ENCODE results near the gene DSTYK. TPM values are rescaled to one million over a fixed set of nuclear protein-coding genes. Genes with fewer than 3 reads are reported as not detected.

DSTYK gene
- 1 to 10 TPM; 8.8 to 8.9 TPM for total RNA-seq

- H3K27me3 Mint-ChIP-seq, result no peaks in the 10 kb centered on the region
- ChIA-PET CTCF (no interaction called here), POLR2A (no interaction called here)
- peaks cover 49% of the 10 kb centered on the region for H3K4me1 Mint-ChIP-seq
- H3K36me3 Mint-ChIP-seq (ENCODE audit: low read depth), result no peaks in the 10 kb centered on the region
- peak; percentile 93 for DNase-seq
- peak within 1 kb of the TSS; percentile 93 for H3K27ac Mint-ChIP-seq
- peak within 1 kb of the TSS; percentile 94 for H3K4me3 Mint-ChIP-seq
- H3K9me3 Mint-ChIP-seq, result no peaks in the 10 kb centered on the region
These were observed at the start of gene DSTYK for GRCh38 chr1:205211169-205211838. Gene DSTYK (minus strand): TSS chr1:205211702. CDS start chr1:205211535, 167 bp downstream.

- Mint-ChIP-seq H3K27ac (no peak overlapping the region), H3K4me1 (peaks cover 17% of the 10 kb centered on the region), H3K36me3 (ENCODE audit: low read depth) (no peaks in the 10 kb centered on the region), H3K9me3 (no peaks in the 10 kb centered on the region), H3K4me3 (no peak overlapping the region), H3K27me3 (peaks cover 4% of the 10 kb centered on the region)
- ChIA-PET POLR2A (no interaction called here), CTCF (interaction anchor here (1.8 to 14.4 kb wide), 6 partner anchors 9 to 271 kb away, joined by 4 to 110 read pairs (median 40); partner anchors contain the start of gene TMCC2)
- no peak for DNase-seq
These were observed 48.5 kb upstream of the DSTYK start for GRCh38 chr1:205259998-205260397.

- Mint-ChIP-seq H3K27me3 (peaks cover 4% of the 10 kb centered on the region), H3K36me3 (ENCODE audit: low read depth) (no peaks in the 10 kb centered on the region), H3K4me1 (peaks cover 17% of the 10 kb centered on the region), H3K4me3 (no peak overlapping the region), H3K9me3 (no peaks in the 10 kb centered on the region), H3K27ac (no peak overlapping the region)
- ChIA-PET CTCF (interaction anchor here (1.2 to 14.4 kb wide), 7 partner anchors 12 to 270 kb away, joined by 3 to 110 read pairs (median 9); partner anchors contain the start of gene TMCC2), POLR2A (no interaction called here)
- no peak for DNase-seq
These were observed 47.9 kb upstream of the DSTYK start for GRCh38 chr1:205259324-205259832.

- POLR2A ChIA-PET, result no interaction called here
- CTCF ChIA-PET, result interaction anchor here (1.2 to 14.4 kb wide), 6 partner anchors 13 to 269 kb away, joined by 3 to 110 read pairs (median 40); partner anchors contain the start of gene TMCC2
- Mint-ChIP-seq H3K9me3 (no peaks in the 10 kb centered on the region), H3K36me3 (ENCODE audit: low read depth) (no peaks in the 10 kb centered on the region), H3K4me1 (peaks cover 17% of the 10 kb centered on the region), H3K27ac (no peak overlapping the region), H3K4me3 (no peak overlapping the region), H3K27me3 (peaks cover 4% of the 10 kb centered on the region)
- DNase-seq, result no peak
These were observed 47.2 kb upstream of the DSTYK start for GRCh38 chr1:205258719-205259118.

- no peak overlapping the region for H3K4me3 Mint-ChIP-seq
- peaks cover 4% of the 10 kb centered on the region for H3K27me3 Mint-ChIP-seq
- no peak for DNase-seq
- no peaks in the 10 kb centered on the region for H3K36me3 Mint-ChIP-seq (ENCODE audit: low read depth)
- ChIA-PET POLR2A (no interaction called here), CTCF (interaction anchor here (0.9 to 14.4 kb wide), 7 partner anchors 13 to 269 kb away, joined by 3 to 110 read pairs (median 9); partner anchors contain the start of gene TMCC2)
- no peaks in the 10 kb centered on the region for H3K9me3 Mint-ChIP-seq
- H3K27ac Mint-ChIP-seq, result no peak overlapping the region
- peaks cover 16% of the 10 kb centered on the region for H3K4me1 Mint-ChIP-seq
These were observed 46.8 kb upstream of the DSTYK start for GRCh38 chr1:205258261-205258691.

- Mint-ChIP-seq H3K4me1 (peaks cover 10% of the 10 kb centered on the region), H3K36me3 (ENCODE audit: low read depth) (no peaks in the 10 kb centered on the region), H3K27ac (no peak overlapping the region), H3K4me3 (no peak overlapping the region), H3K27me3 (peaks cover 4% of the 10 kb centered on the region), H3K9me3 (no peaks in the 10 kb centered on the region)
- ChIA-PET POLR2A (no interaction called here), CTCF (interaction anchor here (0.9 to 14.4 kb wide), 7 partner anchors 12 to 268 kb away, joined by 3 to 110 read pairs (median 9); partner anchors contain the start of gene TMCC2)
- no peak for DNase-seq
These were observed 46.2 kb upstream of the DSTYK start for GRCh38 chr1:205257735-205258134.

GRCh38 chr1:205256951-205257625 lies 45.6 kb upstream of the DSTYK start:
- Mint-ChIP-seq H3K27ac (no peak overlapping the region), H3K9me3 (no peaks in the 10 kb centered on the region), H3K4me3 (no peak overlapping the region)

GRCh38 chr1:205255941-205256780 lies 44.7 kb upstream of the DSTYK start:
- Mint-ChIP-seq H3K27me3 (no peaks in the 10 kb centered on the region), H3K9me3 (no peaks in the 10 kb centered on the region), H3K4me3 (no peak overlapping the region), H3K4me1 (no peaks in the 10 kb centered on the region), H3K27ac (no peak overlapping the region), H3K36me3 (ENCODE audit: low read depth) (no peaks in the 10 kb centered on the region)
- ChIA-PET POLR2A (no interaction called here), CTCF (interaction anchor here (0.7 to 14.4 kb wide), 40 partner anchors 9 to 284 kb away, joined by 3 to 110 read pairs (median 4); partner anchors contain the start of genes NUAK2, RBBP5 and TMCC2)
- DNase-seq, result peak; percentile 88

More at GRCh38 chr1:205256951-205257625, 45.6 kb upstream of the DSTYK start:
- ChIA-PET CTCF (interaction anchor here (0.7 to 14.4 kb wide), 33 partner anchors 8 to 285 kb away, joined by 3 to 110 read pairs (median 5); partner anchors contain the start of genes NUAK2, RBBP5 and TMCC2), POLR2A (no interaction called here)
- Mint-ChIP-seq H3K4me1 (peaks cover 5% of the 10 kb centered on the region), H3K27me3 (peaks cover 4% of the 10 kb centered on the region), H3K36me3 (ENCODE audit: low read depth) (no peaks in the 10 kb centered on the region)
- DNase-seq, result no peak

- CTCF ChIA-PET, result interaction anchor here (1.3 to 14.4 kb wide), 7 partner anchors 9 to 262 kb away, joined by 3 to 110 read pairs (median 6); no protein-coding TSS in a partner anchor
- no peak overlapping the region for H3K27ac Mint-ChIP-seq
- no peaks in the 10 kb centered on the region for H3K9me3 Mint-ChIP-seq
- no peaks in the 10 kb centered on the region for H3K36me3 Mint-ChIP-seq (ENCODE audit: low read depth)
- H3K4me1 Mint-ChIP-seq, result peaks cover 10% of the 10 kb centered on the region
- H3K4me3 Mint-ChIP-seq, result no peak overlapping the region
- no peak for DNase-seq
- POLR2A ChIA-PET, result no interaction called here
- H3K27me3 Mint-ChIP-seq, result no peaks in the 10 kb centered on the region
These were observed 40.1 kb upstream of the DSTYK start for GRCh38 chr1:205251576-205251975.

- Mint-ChIP-seq H3K27ac (no peak overlapping the region), H3K36me3 (ENCODE audit: low read depth) (no peaks in the 10 kb centered on the region), H3K4me3 (no peak overlapping the region), H3K9me3 (no peaks in the 10 kb centered on the region), H3K27me3 (no peaks in the 10 kb centered on the region), H3K4me1 (peaks cover 17% of the 10 kb centered on the region)
- DNase-seq, result no peak
- CTCF ChIA-PET, result interaction anchor here (0.6 to 14.4 kb wide), 6 partner anchors 8 to 21 kb away, joined by 3 to 110 read pairs (median 7); no protein-coding TSS in a partner anchor
- POLR2A ChIA-PET, result no interaction called here
These were observed 39.2 kb upstream of the DSTYK start for GRCh38 chr1:205250699-205251098.

- Mint-ChIP-seq H3K27me3 (no peaks in the 10 kb centered on the region), H3K9me3 (no peaks in the 10 kb centered on the region), H3K4me1 (peaks cover 17% of the 10 kb centered on the region), H3K36me3 (ENCODE audit: low read depth) (no peaks in the 10 kb centered on the region), H3K4me3 (no peak overlapping the region), H3K27ac (no peak overlapping the region)
- DNase-seq, result no peak
- ChIA-PET POLR2A (interaction anchor here (0.7 kb wide), 1 partner anchor 51 kb away, joined by 3 read pairs; no protein-coding TSS in a partner anchor), CTCF (interaction anchor here (1.2 to 1.5 kb wide), 2 partner anchors 11 to 20 kb away, joined by 3 to 8 read pairs; no protein-coding TSS in a partner anchor)
These were observed 38.1 kb upstream of the DSTYK start for GRCh38 chr1:205249651-205250050.
